GM12878 (cell line): ENCODE measurements around the gene SGTB.

Experiments used
- ATF2 ChIP-seq: IDR thresholded peaks from 2 replicates; pipeline ENCODE4 v1.6.1; 2012; ENCODE audit warnings: low read length, inconsistent platforms
- CBX5 ChIP-seq: sonication (generic); IDR thresholded peaks from 2 replicates; pipeline ENCODE4 v1.6.1; 2016; ENCODE audit warnings: low read depth, moderate library complexity, mild to moderate bottlenecking, inconsistent platforms
- CTCF ChIP-seq, 3 experiments: IDR thresholded peaks in 2 of 3; conservative IDR thresholded peaks in 1 of 3; 2 replicates each; pipeline ENCODE4 v1.5.1; 2011; ENCODE audit warnings: low read depth in 3 of 3, low read length in 3 of 3, mild to moderate bottlenecking in 3 of 3, control low read depth in 2 of 3, moderate library complexity in 2 of 3, inconsistent platforms in 1 of 3, mixed read lengths in 1 of 3; ENCODE audit not compliant: control insufficient read depth in 2 of 3, insufficient read depth in 1 of 3; ENCODE audit errors: extremely low read depth in 1 of 3
- MXI1 ChIP-seq: fragments of 150-350 bp; IDR thresholded peaks from 2 replicates; pipeline ENCODE4 v1.6.1; 2011; ENCODE audit warnings: low read depth, mild to moderate bottlenecking, inconsistent platforms, low read length, improper control_type of control experiment
- POLR2A ChIP-seq: IDR thresholded peaks from 2 replicates; pipeline ENCODE4 v1.6.1; 2011; ENCODE audit warnings: low read depth, mild to moderate bottlenecking, low read length
- TBL1XR1 ChIP-seq: IDR thresholded peaks from 2 replicates; pipeline ENCODE4 v1.6.1; 2012; ENCODE audit warnings: low read depth, low read length, improper control_type of control experiment

GRCh38 chr5:65630981-65631380 is 90.9 kb downstream of the SGTB start:
- TF ChIP-seq ATF2 (no peak), MXI1 (no peak), CTCF (IDR thresholded peaks at IDR 0.05 in 2 of 3, conservative IDR thresholded peaks at IDR 0.05 in 1 of 3; ENCODE audit: control insufficient read depth in 2 of 3, extremely low read depth in 1 of 3, insufficient read depth in 1 of 3, low read depth in 3 of 3, low read length in 3 of 3) (no peak), CBX5 (no peak), TBL1XR1 (no peak), POLR2A (no peak)
